Lung (tissue), 12 donors: ENCODE measurements around the gene SPATA31E1. TPM values are rescaled to one million over a fixed set of nuclear protein-coding genes. Genes with fewer than 3 reads are reported as not detected.

ENCODE experiments used
- ATAC-seq: fragments of 200-7000 bp; cut with Tn5 transposase; one replicate; pipeline ENCODE4 v1.9.1; 2020; ENCODE audit warnings: moderate number of reproducible peaks; ENCODE audit not compliant: insufficient read depth, low FRiP score
- DNase-seq, 3 donors: peaks; one replicate each; pipeline ENCODE4 v3.0.0-alpha.2; 2013 to 2017
- H3K27ac ChIP-seq, 2 donors: one replicate each; pipeline ENCODE4 v1.5.1; 2013; ENCODE audit warnings: mild to moderate bottlenecking in 2 of 2, moderate library complexity in 2 of 2, control low read depth in 1 of 2, inconsistent platforms in 1 of 2, low read depth in 1 of 2, low read length in 1 of 2
- H3K27me3 ChIP-seq, 3 donors: one replicate each; pipeline ENCODE4 v1.5.1; 2013; ENCODE audit warnings: low read length in 2 of 3; ENCODE audit not compliant: control insufficient read depth in 3 of 3, insufficient read depth in 3 of 3
- H3K36me3 ChIP-seq, 4 donors: one replicate each; pipeline ENCODE4 v1.5.1; 2013; ENCODE audit warnings: low read length in 4 of 4, mild to moderate bottlenecking in 1 of 4, moderate library complexity in 1 of 4; ENCODE audit not compliant: control insufficient read depth in 4 of 4, insufficient read depth in 4 of 4
- H3K4me1 ChIP-seq, 5 donors: one replicate each; pipeline ENCODE4 v1.5.1; 2013; ENCODE audit warnings: low read length in 5 of 5, mild to moderate bottlenecking in 2 of 5, moderate library complexity in 1 of 5; ENCODE audit not compliant: control insufficient read depth in 5 of 5, insufficient read depth in 5 of 5
- H3K4me3 ChIP-seq: one replicate; pipeline ENCODE4 v1.5.1; 2013; ENCODE audit warnings: mild to moderate bottlenecking, control low read depth, moderate library complexity
- H3K9ac ChIP-seq, 2 donors: one replicate each; pipeline ENCODE4 v1.5.1; 2013; ENCODE audit warnings: low read length in 2 of 2, control low read depth in 1 of 2; ENCODE audit not compliant: insufficient read depth in 1 of 2
- H3K9me3 ChIP-seq, 4 donors: one replicate each; pipeline ENCODE4 v1.5.1; 2013; ENCODE audit warnings: low read length in 3 of 4, mild to moderate bottlenecking in 1 of 4, moderate library complexity in 1 of 4; ENCODE audit not compliant: control insufficient read depth in 4 of 4, insufficient read depth in 3 of 4
- CTCF ChIP-seq: IDR thresholded peaks from 2 replicates; pipeline ENCODE4 v1.5.1; 2012; ENCODE audit warnings: mild to moderate bottlenecking; ENCODE audit errors: control extremely low read depth, extremely low read depth
- WGBS, 2 donors: extraction: QIAGEN DNeasy Blood & Tissue Kit; methylation state at CpG; one replicate each; pipeline ENCODE4 v1.1.7; 2013; 5-methylcytosine and 5-hydroxymethylcytosine counted together
- polyA plus RNA-seq, 2 donors: library from polyadenylated mRNA; stranded (reverse); fragments of 200-250 nt; gene quantifications; one replicate each; pipeline ENCODE4 v1.2.1, GENCODE V29; 2013
- total RNA-seq, 2 donors: library from RNA; depleted of rRNA in 1 of 2; stranded (reverse); fragments of >200 nt in 1 of 2; gene quantifications; one replicate each; pipeline ENCODE4 v1.2.1, GENCODE V29; 2014 to 2021
- donor health status: control.
- donor health status: control.
- donor health status: Bipolar disorder and iron deficiency.
- donor health status: healthy.
- donor health status: DM: yes; HTN: yes; CAD: no.

SPATA31E1 gene
- total and polyA plus RNA-seq, 4 donors: not detected

DNA sequence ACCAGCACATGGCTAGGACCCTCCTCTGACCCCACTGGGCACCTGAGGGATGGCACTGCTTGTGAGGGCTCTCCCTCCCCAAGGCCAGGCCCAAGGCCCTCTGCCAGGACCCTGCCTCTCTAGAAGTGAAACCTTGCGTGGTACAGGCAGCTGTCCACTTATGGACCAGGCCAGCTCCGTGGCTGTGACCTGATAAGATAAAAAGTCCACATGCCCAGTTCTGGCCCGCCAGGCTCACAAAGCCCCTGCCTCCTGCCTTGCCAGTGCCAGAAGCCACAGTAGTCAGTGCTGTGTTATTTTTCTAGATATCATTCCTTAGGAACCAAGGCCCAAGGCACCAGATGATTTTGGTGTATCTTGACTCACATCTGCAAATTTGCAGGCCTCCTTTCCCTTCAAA lies 14.0 kb upstream of the SPATA31E1 start:
- ATAC-seq (no peak), DNase-seq (no peak)
- H3K4me3 ChIP-seq: no peak overlapping the region
- H3K36me3 ChIP-seq: no peaks in the 10 kb centered on the region
- no peak for TF ChIP-seq CTCF
- H3K9ac ChIP-seq: no peak overlapping the region
- H3K27me3 ChIP-seq: no peaks in the 10 kb centered on the region
- H3K4me1 ChIP-seq: peaks cover 0 to 15% (median 0%) of the 10 kb centered on the region in 5 donors
- WGBS, 2 donors: 91 to 92% methylated on average over 3 of the region's 3 CpGs
- peaks cover 0 to 4% (median 0%) of the 10 kb centered on the region in 4 donors for H3K9me3 ChIP-seq
- H3K27ac ChIP-seq: no peak overlapping the region

GRCh38 chr9:87869082-87869481 lies 13.6 kb upstream of the SPATA31E1 start:
- Histone ChIP-seq H3K9me3 (peaks cover 0 to 4% (median 0%) of the 10 kb centered on the region in 4 donors), H3K4me3 (no peak overlapping the region), H3K4me1 (peaks cover 0 to 19% (median 0%) of the 10 kb centered on the region in 5 donors), H3K27me3 (no peaks in the 10 kb centered on the region), H3K27ac (no peak overlapping the region), H3K9ac (no peak overlapping the region), H3K36me3 (no peaks in the 10 kb centered on the region)
- ATAC-seq: no peak
- no peak for TF ChIP-seq CTCF
- WGBS, 2 donors: 89 to 91% methylated on average over 11 of the region's 11 CpGs
- no peak for DNase-seq

DNA sequence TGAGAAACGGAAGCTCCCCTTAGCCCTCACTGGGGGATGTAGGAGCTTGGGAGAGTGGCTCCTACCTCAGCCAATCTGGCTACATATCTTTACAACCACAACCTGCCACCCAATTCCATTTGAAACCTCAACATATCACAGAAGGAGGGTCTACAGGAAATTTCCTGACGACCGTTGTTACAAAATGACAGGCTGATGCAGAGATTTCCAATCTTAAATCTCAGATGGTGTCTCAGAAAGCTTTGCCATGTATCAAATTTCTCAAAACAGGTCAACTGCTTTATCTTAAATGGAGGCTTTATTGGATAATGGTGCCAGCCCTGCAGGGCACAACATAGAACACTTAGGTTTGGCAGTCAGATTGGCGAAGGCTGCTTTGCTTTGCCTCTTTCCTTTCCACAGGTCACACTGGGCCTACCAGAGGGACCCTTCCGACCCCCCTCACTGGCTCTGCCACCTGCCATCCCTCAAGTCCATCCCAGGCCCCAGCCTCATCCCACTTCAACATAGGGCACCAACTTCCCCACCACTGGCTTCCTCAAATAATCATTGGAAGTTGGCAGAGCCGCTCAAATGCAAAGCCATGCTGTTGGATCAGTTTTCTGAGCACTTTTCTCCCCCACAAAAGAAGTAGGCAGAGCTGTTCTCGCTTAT lies 11.1 kb upstream of the SPATA31E1 start:
- TF ChIP-seq CTCF: no peak
- Histone ChIP-seq H3K9ac (no peak overlapping the region), H3K36me3 (no peaks in the 10 kb centered on the region), H3K27me3 (no peaks in the 10 kb centered on the region), H3K4me3 (no peak overlapping the region), H3K4me1 (peaks cover 0 to 43% (median 3%) of the 10 kb centered on the region in 5 donors), H3K27ac (no peak overlapping the region), H3K9me3 (peaks cover 0 to 4% (median 0%) of the 10 kb centered on the region in 4 donors)
- WGBS, 2 donors: 91 to 94% methylated on average over 7 of the region's 7 CpGs
- no peak for ATAC-seq
- no peak for DNase-seq
